ENCODE measurements around the gene MYO18A. TPM values are rescaled to one million over a fixed set of nuclear protein-coding genes. Genes with fewer than 3 reads are reported as not detected.
A peak's percentile ranks its signal among the peaks of the same experiment; 100 is the strongest.

The MYO18A gene
- polyA plus RNA-seq, 10 donors = 116 to 246 (median 206) TPM

GRCh38 chr17:29127840-29128239 lies 52.4 kb downstream of the MYO18A start:
- no peak for DNase-seq

DNA sequence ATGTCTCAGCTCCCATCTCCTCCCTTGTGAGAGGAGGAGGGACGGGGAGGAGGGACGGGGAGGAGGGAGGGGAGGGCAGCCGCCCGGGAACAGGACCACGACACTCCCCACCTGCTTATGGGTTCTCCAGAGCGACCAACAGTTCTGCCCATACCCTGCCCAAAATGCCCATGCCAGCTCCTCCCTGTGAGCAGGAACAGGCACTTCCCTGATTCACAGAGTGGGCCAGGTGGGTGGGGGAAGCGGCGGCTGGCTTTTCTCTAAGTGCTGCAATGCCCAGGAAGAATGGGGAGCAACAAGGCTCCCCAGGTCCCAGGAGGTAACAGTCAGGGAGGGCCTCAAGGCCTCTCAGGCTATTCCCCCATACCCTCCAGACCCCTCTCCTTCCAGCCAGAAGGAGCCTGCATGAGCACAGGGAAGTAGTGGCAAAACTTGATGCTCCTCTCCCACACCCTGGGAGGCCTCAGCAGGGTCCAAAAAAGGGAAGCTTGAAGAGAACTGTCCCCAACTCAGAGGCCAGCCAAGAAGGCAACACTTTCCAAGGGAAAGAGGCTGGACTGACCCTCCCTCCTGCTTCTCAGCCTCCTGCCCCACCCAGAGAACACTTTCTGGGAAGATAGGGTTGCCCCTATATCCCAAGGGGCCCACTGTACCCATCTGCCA lies 53.8 kb downstream of the MYO18A start:
- no peak for DNase-seq

DNA sequence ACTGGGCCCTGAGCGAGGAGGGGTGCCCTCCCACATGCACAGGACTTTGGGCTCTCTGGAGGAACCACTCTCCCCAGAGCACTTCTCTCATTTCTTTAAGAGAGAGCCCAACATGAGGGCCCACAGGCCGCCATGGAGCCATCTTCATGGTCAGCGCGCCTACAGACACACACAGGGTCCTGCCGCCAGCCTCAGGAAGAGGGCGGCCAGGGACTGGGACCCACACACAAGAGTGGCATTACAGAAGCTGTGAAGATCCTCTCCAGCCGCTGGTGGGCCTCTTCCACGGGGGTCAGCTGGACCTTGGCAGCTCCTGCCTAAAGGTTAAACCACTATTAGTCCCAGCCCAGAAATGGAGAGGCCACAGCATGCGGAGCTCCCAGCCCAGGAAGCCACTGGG lies 54.5 kb downstream of the MYO18A start:
- no peak for DNase-seq

GRCh38 chr17:29124925-29125273 lies 55.3 kb downstream of the MYO18A start:
- no peak for DNase-seq

DNA sequence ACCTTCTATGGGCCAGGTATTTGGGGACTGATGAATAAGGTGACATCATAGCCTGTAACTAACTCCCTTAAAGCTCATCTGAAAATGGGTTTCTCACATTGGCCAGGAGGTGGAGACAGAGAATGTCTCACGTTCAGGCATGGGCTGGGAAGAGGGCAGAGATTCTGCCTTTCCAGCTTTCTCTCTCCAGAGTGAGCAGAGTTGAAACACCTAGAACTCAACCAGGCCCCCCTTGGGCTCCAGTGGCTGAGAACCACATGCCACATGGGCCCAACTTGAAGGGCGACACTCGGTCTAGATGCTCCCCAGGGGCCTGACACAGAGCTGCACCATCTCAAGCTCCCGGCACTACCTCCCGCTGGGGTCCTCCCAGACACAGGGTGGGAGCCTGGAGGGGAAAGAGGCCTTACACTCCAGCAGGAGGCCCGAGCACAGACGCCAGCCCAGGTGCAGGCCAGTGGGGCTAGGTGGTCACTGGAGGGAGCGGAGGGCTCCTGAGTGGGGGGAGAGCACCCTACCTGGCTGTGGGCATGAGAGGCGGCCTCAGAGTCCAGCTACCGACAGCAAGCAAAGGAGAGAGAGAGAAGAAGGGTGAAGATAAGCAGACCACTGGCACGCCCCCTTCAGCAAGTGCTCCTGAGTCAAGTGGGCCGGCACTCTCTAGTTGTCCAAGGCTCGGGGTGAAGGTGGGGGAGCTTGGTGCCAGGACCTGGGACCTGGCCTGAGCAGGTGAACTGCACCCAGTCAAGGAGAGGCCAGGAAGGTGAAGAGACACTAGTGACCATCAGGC lies 55.9 kb downstream of the MYO18A start:
- peak in 1 of 3 donors; percentile 82 for DNase-seq

- DNase-seq = no peak
Observed at GRCh38 chr17:29123111-29123510, 57.1 kb downstream of the MYO18A start.

- DNase-seq = no peak
Observed at GRCh38 chr17:29121442-29121841, 58.8 kb downstream of the MYO18A start.

- no peak for DNase-seq
Observed at GRCh38 chr17:29120433-29120832, 59.8 kb downstream of the MYO18A start.

- no peak for DNase-seq
Observed at GRCh38 chr17:29119265-29119664, 60.9 kb downstream of the MYO18A start.

DNA sequence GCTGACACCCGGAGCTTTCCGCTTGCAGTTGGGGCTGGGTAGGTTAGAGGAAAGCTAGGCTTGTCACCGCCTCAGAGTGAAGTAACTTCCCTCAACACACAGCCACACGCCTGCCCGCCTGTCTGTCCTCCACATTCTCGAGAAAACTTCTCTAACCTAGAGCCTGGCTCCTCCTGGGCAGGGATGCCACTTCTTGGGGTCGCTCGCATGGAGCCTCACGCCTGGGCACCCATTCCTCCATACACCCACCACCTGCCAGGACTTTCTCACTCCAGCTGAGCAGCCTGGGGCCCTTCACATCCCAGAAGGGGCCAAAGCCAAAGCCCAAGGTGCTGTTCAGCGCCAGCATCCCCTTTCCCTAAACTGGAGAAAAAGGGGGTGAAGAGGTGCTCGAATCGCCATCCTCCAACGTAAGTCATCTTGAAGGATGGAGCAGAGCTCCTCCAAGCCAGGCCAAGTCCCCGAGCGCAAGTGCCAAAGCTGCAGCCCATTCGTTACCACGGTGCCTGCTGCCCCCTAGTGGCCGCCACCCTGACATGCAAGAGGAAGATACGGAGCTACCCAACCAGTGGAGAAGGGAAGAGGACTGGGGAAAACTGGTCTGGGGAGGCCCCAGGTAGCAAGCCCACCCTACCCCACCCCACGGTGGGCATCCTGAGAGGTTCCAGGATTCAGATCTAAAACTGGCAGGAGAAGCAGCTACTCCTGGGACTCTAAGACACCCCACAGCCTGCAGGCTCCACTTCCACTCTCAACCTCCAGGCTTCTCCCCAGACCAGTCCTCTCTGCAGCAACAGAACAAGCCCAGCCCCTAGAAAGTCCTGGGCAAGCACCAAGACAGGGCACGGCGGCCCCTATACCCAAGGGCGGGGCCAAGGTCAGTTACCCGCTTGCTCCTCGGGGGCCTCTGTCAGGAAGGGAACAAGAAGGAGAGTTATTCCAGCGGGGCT lies 63.1 kb downstream of the MYO18A start:
- DNase-seq = peak in 2 of 3 donors; percentile 65 to 75

- DNase-seq = no peak
Observed at GRCh38 chr17:29115961-29116803, 64.0 kb downstream of the MYO18A start.

- DNase-seq = no peak
Observed at GRCh38 chr17:29115435-29115834, 64.8 kb downstream of the MYO18A start.

DNA sequence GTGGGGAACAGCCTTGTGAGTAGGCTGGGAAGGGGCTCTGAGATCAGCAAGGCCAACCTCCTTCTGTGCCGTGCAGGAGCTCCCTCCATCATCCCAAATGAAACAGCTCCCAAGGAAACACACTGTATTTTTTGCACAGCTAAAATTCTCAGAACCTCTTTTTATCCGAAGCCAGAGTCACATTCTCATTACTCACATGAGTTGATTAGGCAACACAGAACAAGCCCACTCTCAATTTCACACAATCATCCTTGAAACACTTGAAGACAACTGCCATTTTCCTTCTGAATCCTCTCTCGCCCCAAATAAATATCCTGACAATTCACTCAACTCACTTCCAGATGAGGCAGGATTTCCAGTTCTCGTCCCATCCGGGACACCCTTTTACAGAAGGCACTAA lies 66.1 kb downstream of the MYO18A start:
- no peak for DNase-seq

DNA sequence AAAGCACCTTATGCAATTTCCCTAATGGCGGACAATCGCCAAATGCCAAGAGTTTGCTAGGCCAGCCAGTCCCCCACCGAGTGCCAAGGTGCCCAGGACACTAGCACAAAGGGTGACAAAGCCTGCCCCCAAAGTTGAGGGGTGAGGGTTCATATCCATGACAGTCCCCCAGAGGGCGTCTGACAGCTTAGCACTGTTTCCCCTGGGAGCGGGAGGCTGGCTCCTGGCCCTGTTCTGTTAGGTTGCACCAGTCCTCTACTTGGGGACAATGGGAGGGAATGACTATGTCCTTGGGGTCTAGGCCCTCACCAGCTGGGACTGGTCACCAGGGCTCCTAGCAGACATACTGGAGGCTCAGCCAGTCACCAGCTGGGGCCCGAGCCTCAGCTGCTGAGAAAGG lies 66.9 kb downstream of the MYO18A start:
- no peak for DNase-seq

GRCh38 chr17:29112771-29113295 lies 67.4 kb downstream of the MYO18A start:
- DNase-seq = peak in 1 of 3 donors; percentile 60

DNA sequence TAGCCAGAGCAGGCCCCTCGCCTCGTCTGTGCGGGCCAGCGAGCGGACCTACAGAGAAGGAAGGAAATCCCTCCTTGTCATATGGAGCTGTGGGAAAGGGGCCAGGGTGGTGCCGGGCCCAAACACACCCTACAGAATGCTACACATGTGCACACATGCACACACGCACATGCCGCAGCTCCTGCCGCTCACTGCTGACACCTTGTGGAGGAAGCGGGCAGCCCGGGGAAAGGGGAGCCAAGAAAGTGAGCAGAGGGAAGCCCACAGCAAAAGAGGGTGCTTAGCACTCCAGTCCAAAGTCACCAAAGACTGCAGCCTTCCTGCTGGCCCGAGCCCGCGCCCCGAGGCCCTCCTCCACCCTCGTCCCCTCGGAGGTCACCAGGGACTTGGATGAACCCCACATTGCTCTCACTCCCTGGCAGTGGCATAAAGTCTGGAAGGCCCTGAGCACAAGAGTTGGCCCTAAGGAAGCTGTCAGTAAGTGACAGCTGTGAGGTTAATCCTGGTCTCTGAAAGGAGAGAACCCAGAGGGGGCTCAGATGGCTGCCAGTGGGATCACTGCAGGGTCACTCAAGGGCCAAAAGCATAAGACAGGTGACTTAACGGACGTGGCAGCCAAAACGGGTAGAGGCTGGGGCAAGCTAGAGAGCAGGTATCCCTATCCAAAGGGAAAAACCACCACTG lies 68.2 kb downstream of the MYO18A start:
- DNase-seq = peak; percentile 70 to 89 (median 81)

GRCh38 chr17:29110372-29110757 lies 69.8 kb downstream of the MYO18A start:
- no peak for DNase-seq

GRCh38 chr17:29109477-29110371 lies 70.5 kb downstream of the MYO18A start:
- no peak for DNase-seq

DNA sequence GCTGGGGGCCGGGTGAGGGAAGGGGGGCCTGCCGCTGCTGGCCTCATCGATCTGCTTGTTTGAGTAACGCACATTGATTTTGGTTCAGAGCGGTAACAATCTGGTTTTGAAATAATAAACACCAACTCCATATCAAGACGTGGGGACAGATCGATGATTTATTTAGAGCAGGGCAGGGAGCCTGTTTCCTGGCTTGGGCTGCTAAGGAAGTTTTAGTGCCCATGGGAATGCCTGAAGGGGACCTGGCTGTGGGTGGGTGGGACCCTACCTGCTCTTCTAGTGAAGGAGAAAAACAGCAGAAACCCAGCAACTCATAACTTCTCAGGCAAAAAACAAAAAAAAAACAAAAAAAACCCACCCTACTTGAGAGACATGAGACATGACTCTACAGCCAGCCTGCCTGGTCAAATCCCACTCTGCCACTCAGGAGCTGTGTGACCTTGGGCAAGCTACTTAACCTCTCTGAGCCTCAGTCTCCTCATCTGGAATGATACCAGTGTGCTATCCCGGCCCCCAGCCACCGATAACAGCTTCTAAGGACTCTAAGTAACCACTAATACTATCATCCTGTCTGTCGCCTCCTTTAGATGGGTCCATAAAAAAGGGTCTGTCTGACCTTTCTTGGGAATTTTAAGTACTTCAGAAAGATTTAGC lies 71.2 kb downstream of the MYO18A start:
- DNase-seq = no peak

Data from muscle of back (tissue), 11 donors.